GM12873 (cell line): ENCODE measurements around the gene HEATR5B.

Source experiments
- TF ChIP-seq, protein P1 (sequence below): IDR thresholded peaks from 2 replicates; pipeline ENCODE4 v1.5.1; 2012; ENCODE audit warnings: low read depth, mild to moderate bottlenecking, moderate library complexity, low read length, control low read depth; ENCODE audit not compliant: insufficient read depth; ENCODE audit errors: missing control alignments

HEATR5B gene

GRCh38 chr2:37109523-37109922 lies 25.4 kb upstream of the HEATR5B start:
- TF ChIP-seq, protein P1, sequence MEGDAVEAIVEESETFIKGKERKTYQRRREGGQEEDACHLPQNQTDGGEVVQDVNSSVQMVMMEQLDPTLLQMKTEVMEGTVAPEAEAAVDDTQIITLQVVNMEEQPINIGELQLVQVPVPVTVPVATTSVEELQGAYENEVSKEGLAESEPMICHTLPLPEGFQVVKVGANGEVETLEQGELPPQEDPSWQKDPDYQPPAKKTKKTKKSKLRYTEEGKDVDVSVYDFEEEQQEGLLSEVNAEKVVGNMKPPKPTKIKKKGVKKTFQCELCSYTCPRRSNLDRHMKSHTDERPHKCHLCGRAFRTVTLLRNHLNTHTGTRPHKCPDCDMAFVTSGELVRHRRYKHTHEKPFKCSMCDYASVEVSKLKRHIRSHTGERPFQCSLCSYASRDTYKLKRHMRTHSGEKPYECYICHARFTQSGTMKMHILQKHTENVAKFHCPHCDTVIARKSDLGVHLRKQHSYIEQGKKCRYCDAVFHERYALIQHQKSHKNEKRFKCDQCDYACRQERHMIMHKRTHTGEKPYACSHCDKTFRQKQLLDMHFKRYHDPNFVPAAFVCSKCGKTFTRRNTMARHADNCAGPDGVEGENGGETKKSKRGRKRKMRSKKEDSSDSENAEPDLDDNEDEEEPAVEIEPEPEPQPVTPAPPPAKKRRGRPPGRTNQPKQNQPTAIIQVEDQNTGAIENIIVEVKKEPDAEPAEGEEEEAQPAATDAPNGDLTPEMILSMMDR, result no peak

DNA sequence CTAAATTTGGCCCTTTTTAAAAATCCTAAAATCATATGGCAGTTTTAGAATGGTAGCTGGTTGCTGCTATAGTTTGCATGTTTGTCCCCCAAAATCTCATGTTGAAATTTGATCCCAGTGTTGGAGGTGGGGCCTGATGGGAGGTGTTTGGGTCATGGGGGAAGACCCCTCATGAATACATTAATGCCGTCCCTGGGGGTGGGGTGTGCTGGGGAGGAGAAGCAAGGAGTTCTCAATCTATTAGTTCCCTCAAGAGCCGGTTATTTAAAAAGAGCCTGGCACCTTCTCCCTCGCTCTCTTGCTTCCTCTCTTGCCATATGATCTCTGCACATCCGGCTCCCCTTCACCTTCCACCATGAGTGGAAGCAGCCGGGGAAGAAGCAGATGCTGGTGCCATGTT lies 21.0 kb upstream of the HEATR5B start:
- TF ChIP-seq, protein P1, result no peak

DNA sequence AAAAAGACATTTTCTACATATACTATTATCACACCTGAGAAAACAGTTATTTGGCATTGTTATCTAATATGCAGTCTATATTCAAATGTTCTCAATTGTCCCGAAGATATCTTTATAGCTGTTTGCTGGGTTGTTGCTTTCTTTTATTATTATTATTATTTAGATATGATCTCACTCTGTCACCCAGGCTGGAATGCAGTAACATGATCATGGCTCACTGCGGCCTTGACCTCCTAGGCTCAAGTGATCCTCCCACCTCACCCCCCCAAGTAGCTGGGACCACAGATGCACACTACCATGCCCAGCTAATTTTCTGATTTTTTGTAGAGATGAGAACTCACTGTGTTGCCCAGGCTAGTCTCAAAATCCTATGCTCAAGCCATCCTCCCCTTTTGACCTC lies 20.0 kb upstream of the HEATR5B start:
- TF ChIP-seq, protein P1, result no peak

- TF ChIP-seq, protein P1, result no peak
These were observed 18.4 kb upstream of the HEATR5B start for GRCh38 chr2:37102588-37102987.

DNA sequence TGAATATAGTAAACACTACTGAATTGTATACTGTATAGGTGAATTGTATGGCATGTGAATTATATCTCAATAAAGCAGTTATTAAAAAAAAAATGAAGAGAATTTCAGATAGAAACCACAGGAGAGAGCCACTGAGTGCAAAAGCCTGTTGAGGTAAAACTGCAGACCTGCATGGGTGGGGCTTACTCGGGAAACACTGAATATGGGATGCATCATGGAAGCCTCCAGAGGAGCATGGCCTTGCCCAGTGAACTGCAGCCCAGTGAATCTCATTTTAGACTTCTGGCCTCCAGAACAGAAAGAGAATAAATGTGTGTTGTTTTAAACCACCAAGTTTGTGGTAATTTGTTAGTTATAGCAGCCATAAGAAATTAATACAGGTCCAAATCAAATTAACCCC lies 15.9 kb upstream of the HEATR5B start:
- TF ChIP-seq, protein P1, result no peak

DNA sequence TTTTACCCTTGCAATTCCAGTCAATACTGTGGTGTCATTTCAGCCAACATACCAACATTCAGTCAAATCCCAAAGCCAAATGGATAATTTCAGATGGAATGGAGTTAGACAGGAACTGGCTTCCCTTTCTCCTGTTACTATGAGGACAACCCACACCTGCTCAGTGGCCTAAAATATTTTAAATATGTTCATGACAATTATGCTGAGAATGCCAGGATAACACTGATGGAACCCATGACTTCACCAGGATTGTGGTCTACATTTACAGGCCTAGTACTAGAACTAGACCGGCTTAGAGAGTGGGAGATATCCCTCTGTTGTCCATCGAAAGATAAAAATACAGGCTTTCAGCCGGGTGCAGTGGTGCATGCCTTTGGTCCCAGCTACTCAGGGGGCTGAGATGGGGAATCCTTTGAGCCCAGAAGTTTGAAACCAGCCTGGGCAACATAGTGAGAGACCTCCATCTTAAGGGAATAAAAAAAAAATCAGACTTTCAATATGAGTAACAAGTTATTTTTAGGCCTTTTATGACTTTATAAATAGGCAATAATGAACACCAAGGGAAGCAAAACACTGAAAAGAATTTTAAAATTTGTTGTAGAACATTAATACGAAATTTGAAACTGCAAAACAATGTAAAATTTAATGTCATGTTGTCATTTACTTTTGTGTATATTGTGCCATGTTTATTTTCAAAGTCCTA lies 14.4 kb upstream of the HEATR5B start:
- TF ChIP-seq, protein P1, result no peak

DNA sequence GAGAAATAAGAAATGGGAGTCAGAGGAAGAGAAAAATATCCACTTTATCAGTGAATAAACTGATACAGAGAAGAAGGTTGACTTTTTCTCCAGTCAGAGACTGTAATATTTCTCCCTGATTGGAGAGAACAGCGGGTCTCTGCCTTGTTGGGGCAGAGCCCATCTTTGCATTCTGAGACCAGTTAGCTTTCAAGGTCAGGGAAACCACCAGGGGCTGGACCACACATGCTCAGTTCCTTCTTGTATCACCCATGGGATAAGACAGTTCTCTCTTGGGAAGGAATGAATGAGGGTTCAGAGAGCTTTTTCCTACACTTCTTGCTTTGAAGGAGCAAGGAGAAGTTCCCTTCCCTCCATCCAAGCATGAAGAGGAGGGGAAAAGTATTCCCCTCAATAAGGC lies 12.4 kb upstream of the HEATR5B start:
- TF ChIP-seq, protein P1, result no peak
